Upper lobe of left lung (tissue), 6 donors: Measurements from ENCODE around the gene LPXN. TPM values are rescaled to one million over a fixed set of nuclear protein-coding genes. Genes with fewer than 3 reads are reported as not detected.

Experiments
- ATAC-seq, 2 donors: fragments of 200-7000 bp; cut with Tn5 transposase; one replicate each; pipeline ENCODE4 v1.9.1; 2022; ENCODE audit warnings: mild to moderate bottlenecking in 2 of 2, moderate library complexity in 2 of 2; ENCODE audit not compliant: low FRiP score in 2 of 2
- DNase-seq, 2 donors: peaks; one replicate each; pipeline ENCODE4 v3.0.0-alpha.2; 2019 to 2020
- H3K27ac ChIP-seq, 4 donors: fragments of 200-600 bp; sonication (generic); one replicate each; pipeline ENCODE4 v1.5.1; 2016 to 2019
- H3K27me3 ChIP-seq, 4 donors: fragments of 200-600 bp; sonication (generic); one replicate each; pipeline ENCODE4 v1.5.1; 2017 to 2019
- H3K36me3 ChIP-seq, 4 donors: fragments of 200-600 bp; sonication (generic); one replicate each; pipeline ENCODE4 v1.5.1; 2016 to 2019
- H3K4me1 ChIP-seq, 4 donors: fragments of 200-600 bp; sonication (generic); one replicate each; pipeline ENCODE4 v1.5.1; 2018 to 2019
- H3K4me3 ChIP-seq, 4 donors: fragments of 200-600 bp; sonication (generic); one replicate each; pipeline ENCODE4 v1.5.1; 2017 to 2019; ENCODE audit warnings: mild to moderate bottlenecking in 2 of 4, moderate library complexity in 1 of 4
- H3K9me3 ChIP-seq, 4 donors: fragments of 200-600 bp; sonication (generic); one replicate each; pipeline ENCODE4 v1.5.1; 2018 to 2019
- CTCF ChIP-seq, 6 experiments: fragments of 450-650 bp in 4 of 6; fragments of 200-600 bp in 2 of 6; sonication (generic) in 2 of 6; IDR thresholded peaks; one replicate each; pipeline ENCODE4 v1.5.1; 2016 to 2019; ENCODE audit warnings: antibody characterized with exemption in 6 of 6
- EP300 ChIP-seq, 4 donors: sonication (generic); formaldehyde crosslinking; IDR thresholded peaks; one replicate each; pipeline ENCODE4 v1.5.1; 2017; ENCODE audit warnings: antibody characterized with exemption in 4 of 4, control low read depth in 2 of 4
- POLR2A ChIP-seq, 4 donors: fragments of 450-650 bp; IDR thresholded peaks; one replicate each; pipeline ENCODE4 v1.5.1; 2016 to 2017; ENCODE audit warnings: antibody characterized with exemption in 4 of 4, mild to moderate bottlenecking in 2 of 4
- POLR2AphosphoS5 ChIP-seq, 2 donors: sonication (generic); formaldehyde crosslinking; IDR thresholded peaks; one replicate each; pipeline ENCODE4 v1.5.1; 2017; ENCODE audit warnings: antibody characterized with exemption in 2 of 2
- WGBS, 2 donors: methylation state at CpG; one replicate each; pipeline ENCODE4 v1.1.5; 2017 to 2018; 5-methylcytosine and 5-hydroxymethylcytosine counted together
- total RNA-seq, 6 donors: library from RNA; depleted of rRNA in 4 of 6; stranded (reverse); fragments of >200 nt in 4 of 6; gene quantifications; one replicate each; pipeline versions ENCODE4 v1.1.0 to v1.2.1, GENCODE V29; 2016 to 2021
- donor health status: DM: no; HTN: no; CAD: no; lungs with moderate emphysema.
- donor health status: DM: no; HTN: yes; CAD: no; lungs with severe emphysema.

LPXN gene
- total RNA-seq, 6 donors from 2014 or later: 17.2 to 52.8 (median 34.1) TPM

DNA sequence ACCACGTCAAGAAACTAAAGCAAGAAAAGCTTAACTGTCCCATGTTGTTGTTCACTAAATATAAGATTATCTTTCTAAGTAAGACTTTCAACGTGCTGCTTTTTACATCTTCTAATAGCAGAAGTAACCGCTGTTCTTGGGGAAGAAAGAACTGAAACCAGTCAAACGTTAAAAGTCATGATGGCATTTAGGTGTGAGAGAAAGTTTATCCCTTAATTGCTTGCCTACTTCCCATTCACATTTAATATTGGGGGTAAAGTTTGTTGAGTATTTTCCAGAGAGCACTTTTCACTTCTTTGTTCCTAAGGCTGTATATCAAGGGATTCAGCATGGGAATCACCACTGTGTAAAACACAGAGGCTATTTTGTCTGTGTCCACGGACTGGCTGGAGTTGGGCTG lies 68.7 kb downstream of the LPXN start:
- WGBS, 2 donors: 72 to 78% methylated on average over 5 of the region's 5 CpGs
- DNase-seq (no peak), ATAC-seq (no peak)
- H3K36me3 ChIP-seq: no peaks in the 10 kb centered on the region
- H3K9me3 ChIP-seq: no peaks in the 10 kb centered on the region
- no peaks in the 10 kb centered on the region for H3K27me3 ChIP-seq
- H3K4me3 ChIP-seq: no peak overlapping the region
- no peak overlapping the region for H3K27ac ChIP-seq
- H3K4me1 ChIP-seq: no peaks in the 10 kb centered on the region
- TF ChIP-seq CTCF (IDR thresholded peaks at IDR 0.05) (no peak), POLR2AphosphoS5 (IDR thresholded peaks at IDR 0.05) (no peak), EP300 (IDR thresholded peaks at IDR 0.05) (no peak), POLR2A (IDR thresholded peaks at IDR 0.05) (no peak)

- H3K27me3 ChIP-seq: no peaks in the 10 kb centered on the region
- TF ChIP-seq POLR2A (IDR thresholded peaks at IDR 0.05) (no peak), POLR2AphosphoS5 (IDR thresholded peaks at IDR 0.05) (no peak), EP300 (IDR thresholded peaks at IDR 0.05) (no peak)
- WGBS, 2 donors: 85 to 87% methylated on average over 4 of the region's 4 CpGs
- ATAC-seq: no peak
- H3K4me1 ChIP-seq: no peaks in the 10 kb centered on the region
- no peaks in the 10 kb centered on the region for H3K36me3 ChIP-seq
- H3K27ac ChIP-seq: no peak overlapping the region
- H3K9me3 ChIP-seq: no peaks in the 10 kb centered on the region
- no peak overlapping the region for H3K4me3 ChIP-seq
- no peak for DNase-seq
These were observed 69.8 kb downstream of the LPXN start for GRCh38 chr11:58505849-58506248.

GRCh38 chr11:58504232-58504631 lies 71.4 kb downstream of the LPXN start:
- Histone ChIP-seq H3K4me3 (no peak overlapping the region), H3K9me3 (no peaks in the 10 kb centered on the region), H3K4me1 (no peaks in the 10 kb centered on the region), H3K36me3 (no peaks in the 10 kb centered on the region), H3K27me3 (no peaks in the 10 kb centered on the region), H3K27ac (no peak overlapping the region)
- 79 to 86% methylated on average over 6 of the region's 6 CpGs for WGBS, 2 donors
- DNase-seq (no peak), ATAC-seq (no peak)
- TF ChIP-seq POLR2AphosphoS5 (IDR thresholded peaks at IDR 0.05) (no peak), CTCF (IDR thresholded peaks at IDR 0.05) (no peak), POLR2A (IDR thresholded peaks at IDR 0.05) (no peak), EP300 (IDR thresholded peaks at IDR 0.05) (no peak)

GRCh38 chr11:58503361-58503856 lies 72.2 kb downstream of the LPXN start:
- TF ChIP-seq POLR2A (IDR thresholded peaks at IDR 0.05) (no peak), CTCF (IDR thresholded peaks at IDR 0.05) (no peak), EP300 (IDR thresholded peaks at IDR 0.05) (no peak), POLR2AphosphoS5 (IDR thresholded peaks at IDR 0.05) (no peak)
- no peak for ATAC-seq
- DNase-seq: no peak
- no peaks in the 10 kb centered on the region for H3K9me3 ChIP-seq
- no peaks in the 10 kb centered on the region for H3K4me1 ChIP-seq
- no peak overlapping the region for H3K27ac ChIP-seq
- WGBS, 2 donors: 84 to 87% methylated on average over 4 of the region's 4 CpGs
- no peak overlapping the region for H3K4me3 ChIP-seq
- H3K27me3 ChIP-seq: no peaks in the 10 kb centered on the region
- H3K36me3 ChIP-seq: no peaks in the 10 kb centered on the region

- no peak for DNase-seq
- TF ChIP-seq EP300 (IDR thresholded peaks at IDR 0.05) (no peak), CTCF (IDR thresholded peaks at IDR 0.05) (no peak), POLR2AphosphoS5 (IDR thresholded peaks at IDR 0.05) (no peak), POLR2A (IDR thresholded peaks at IDR 0.05) (no peak)
- H3K27me3 ChIP-seq: no peaks in the 10 kb centered on the region
These were observed 73.7 kb downstream of the LPXN start for GRCh38 chr11:58502004-58502403.

More at GRCh38 chr11:58502004-58502403, 73.7 kb downstream of the LPXN start:
- Histone ChIP-seq H3K4me3 (no peak overlapping the region), H3K4me1 (no peaks in the 10 kb centered on the region), H3K9me3 (no peaks in the 10 kb centered on the region), H3K36me3 (no peaks in the 10 kb centered on the region), H3K27ac (no peak overlapping the region)
- ATAC-seq: no peak
